Sigmoid colon (tissue), 7 donors: ENCODE measurements around the gene CLDN19. TPM values are rescaled to one million over a fixed set of nuclear protein-coding genes. Genes with fewer than 3 reads are reported as not detected.

Experiments used
- DNase-seq: peaks from one replicate; pipeline ENCODE4 v3.0.0-alpha.2; 2019
- H3K27ac ChIP-seq, 4 donors: fragments of 200-600 bp; sonication (generic); one replicate each; pipeline ENCODE4 v1.5.1; 2016 to 2019; ENCODE audit warnings: mild to moderate bottlenecking in 1 of 4
- H3K27me3 ChIP-seq, 3 donors: fragments of 200-600 bp; sonication (generic); one replicate each; pipeline ENCODE4 v1.5.1; 2019; ENCODE audit warnings: mild to moderate bottlenecking in 1 of 3
- H3K36me3 ChIP-seq, 4 donors: fragments of 200-600 bp; sonication (generic); one replicate each; pipeline ENCODE4 v1.5.1; 2016 to 2019
- H3K4me1 ChIP-seq, 4 donors: fragments of 200-600 bp; sonication (generic); one replicate each; pipeline ENCODE4 v1.5.1; 2017 to 2019
- H3K4me3 ChIP-seq, 4 donors: fragments of 200-600 bp; sonication (generic); one replicate each; pipeline ENCODE4 v1.5.1; 2017 to 2019; ENCODE audit warnings: mild to moderate bottlenecking in 2 of 4, moderate library complexity in 1 of 4
- H3K9me3 ChIP-seq, 4 donors: fragments of 200-600 bp in 3 of 4; sonication (generic) in 3 of 4; one replicate each; pipeline versions ENCODE4 v1.5.1 to v1.6.1; 2013 to 2019
- CTCF ChIP-seq, 4 experiments: fragments of 450-650 bp in 3 of 4; fragments of 200-600 bp in 1 of 4; IDR thresholded peaks; one replicate each; pipeline ENCODE4 v1.5.1; 2016 to 2019; ENCODE audit warnings: antibody characterized with exemption in 4 of 4, mild to moderate bottlenecking in 3 of 4, moderate library complexity in 2 of 4
- EP300 ChIP-seq, 4 donors: sonication (generic); formaldehyde crosslinking; IDR thresholded peaks; one replicate each; pipeline ENCODE4 v1.6.1; 2017; ENCODE audit warnings: antibody characterized with exemption in 4 of 4
- POLR2A ChIP-seq, 2 donors: fragments of 450-650 bp; IDR thresholded peaks; one replicate each; pipeline ENCODE4 v1.6.1; 2016; ENCODE audit warnings: antibody characterized with exemption in 2 of 2, mild to moderate bottlenecking in 2 of 2, moderate library complexity in 2 of 2
- POLR2AphosphoS5 ChIP-seq, 4 donors: sonication (generic); formaldehyde crosslinking; IDR thresholded peaks; one replicate each; pipeline ENCODE4 v1.6.1; 2017; ENCODE audit warnings: antibody characterized with exemption in 4 of 4
- WGBS, 2 donors: extraction: QIAGEN DNeasy Blood & Tissue Kit; methylation state at CpG; one replicate each; pipeline ENCODE4 v1.1.7; 2013; 5-methylcytosine and 5-hydroxymethylcytosine counted together
- intact Hi-C: fragments of 100-400 bp; cut with DNase I; formaldehyde crosslinking; loops from one replicate; pipeline ENCODE4 v1.15.1; 2023
- polyA plus RNA-seq, 3 donors: library from polyadenylated mRNA; stranded (reverse); fragments of 200-250 nt; gene quantifications; one replicate each; pipeline ENCODE4 v1.2.3, GENCODE V29; 2013
- total RNA-seq, 4 donors: library from RNA; depleted of rRNA; stranded (reverse); fragments of >200 nt; gene quantifications; one replicate each; pipeline ENCODE4 v1.1.0, GENCODE V29; 2016
- donor health status: healthy with polysubstance abuse.
- donor health status: Bipolar disorder and iron deficiency.
- donor health status: healthy.

Gene CLDN19
- total and polyA plus RNA-seq, 7 donors = 0.03 TPM; not detected in 6

- H3K36me3 ChIP-seq = peaks cover 0 to 18% (median 6%) of the 10 kb centered on the region in 4 donors
- H3K27ac ChIP-seq = no peak overlapping the region
- H3K4me3 ChIP-seq = no peak overlapping the region
- no peaks in the 10 kb centered on the region for H3K27me3 ChIP-seq
- intact Hi-C loops = loop anchor here (10.0 kb wide), 1 partner anchor 167 kb away; no protein-coding TSS in a partner anchor
- TF ChIP-seq POLR2A (IDR thresholded peaks at IDR 0.05) = no peak
- no peak for TF ChIP-seq POLR2AphosphoS5 (IDR thresholded peaks at IDR 0.05)
- no peak for TF ChIP-seq EP300 (IDR thresholded peaks at IDR 0.05)
- no peak for TF ChIP-seq CTCF (IDR thresholded peaks at IDR 0.05)
- DNase-seq = no peak
- 92 to 95% methylated on average over 8 of the region's 8 CpGs for WGBS, 2 donors
- H3K4me1 ChIP-seq = no peaks in the 10 kb centered on the region
- no peaks in the 10 kb centered on the region for H3K9me3 ChIP-seq
Observed at GRCh38 chr1:42742141-42742540, 2.1 kb upstream of the CLDN19 start.

GRCh38 chr1:42741706-42742105 lies 1.7 kb upstream of the CLDN19 start:
- no peak overlapping the region for H3K27ac ChIP-seq
- intact Hi-C loops = loop anchor here (10.0 kb wide), 1 partner anchor 167 kb away; no protein-coding TSS in a partner anchor

GRCh38 chr1:42740851-42741580 lies 980 bp upstream of the CLDN19 start:
- 84 to 86% methylated on average over 19 of the region's 19 CpGs for WGBS, 2 donors
- DNase-seq = no peak
- TF ChIP-seq POLR2A (IDR thresholded peaks at IDR 0.05) (no peak), EP300 (IDR thresholded peaks at IDR 0.05) (no peak), POLR2AphosphoS5 (IDR thresholded peaks at IDR 0.05) (no peak), CTCF (IDR thresholded peaks at IDR 0.05) (no peak)
- intact Hi-C loops = loop anchor here (10.0 kb wide), 1 partner anchor 166 kb away; no protein-coding TSS in a partner anchor
- Histone ChIP-seq H3K27me3 (no peaks in the 10 kb centered on the region), H3K4me1 (no peaks in the 10 kb centered on the region), H3K9me3 (no peaks in the 10 kb centered on the region), H3K36me3 (peaks cover 0 to 7% (median 2%) of the 10 kb centered on the region in 4 donors), H3K4me3 (no peak overlapping the region), H3K27ac (no peak overlapping the region)

More at GRCh38 chr1:42741706-42742105, 1.7 kb upstream of the CLDN19 start:
- H3K4me1 ChIP-seq = no peaks in the 10 kb centered on the region
- no peaks in the 10 kb centered on the region for H3K9me3 ChIP-seq
- H3K27me3 ChIP-seq = no peaks in the 10 kb centered on the region
- H3K4me3 ChIP-seq = no peak overlapping the region
- WGBS, 2 donors = 91 to 93% methylated on average over 4 of the region's 4 CpGs
- TF ChIP-seq EP300 (IDR thresholded peaks at IDR 0.05) = no peak
- no peak for TF ChIP-seq POLR2A (IDR thresholded peaks at IDR 0.05)
- TF ChIP-seq POLR2AphosphoS5 (IDR thresholded peaks at IDR 0.05) = no peak
- no peak for DNase-seq
- H3K36me3 ChIP-seq = peaks cover 0 to 14% (median 6%) of the 10 kb centered on the region in 4 donors

- Histone ChIP-seq H3K4me1 (no peaks in the 10 kb centered on the region), H3K4me3 (no peak overlapping the region), H3K36me3 (no peaks in the 10 kb centered on the region), H3K9me3 (no peaks in the 10 kb centered on the region), H3K27ac (no peak overlapping the region), H3K27me3 (no peaks in the 10 kb centered on the region)
- no peak for TF ChIP-seq CTCF (IDR thresholded peaks at IDR 0.05)
- no peak for TF ChIP-seq EP300 (IDR thresholded peaks at IDR 0.05)
- TF ChIP-seq POLR2A (IDR thresholded peaks at IDR 0.05) = no peak
- TF ChIP-seq POLR2AphosphoS5 (IDR thresholded peaks at IDR 0.05) = no peak
- intact Hi-C loops = no loop called here
- DNase-seq = no peak
- WGBS, 2 donors = 87 to 93% methylated on average over 8 of the region's 8 CpGs
Observed at GRCh38 chr1:42738678-42739226, 1.3 kb downstream of the CLDN19 start.

GRCh38 chr1:42737986-42738677 lies 1.9 kb downstream of the CLDN19 start:
- intact Hi-C loops = no loop called here
- Histone ChIP-seq H3K4me1 (no peaks in the 10 kb centered on the region), H3K9me3 (no peaks in the 10 kb centered on the region), H3K27me3 (no peaks in the 10 kb centered on the region), H3K27ac (no peak overlapping the region), H3K4me3 (no peak overlapping the region), H3K36me3 (no peaks in the 10 kb centered on the region)
- no peak for TF ChIP-seq EP300 (IDR thresholded peaks at IDR 0.05)
- no peak for TF ChIP-seq CTCF (IDR thresholded peaks at IDR 0.05)
- TF ChIP-seq POLR2AphosphoS5 (IDR thresholded peaks at IDR 0.05) = no peak
- no peak for TF ChIP-seq POLR2A (IDR thresholded peaks at IDR 0.05)
- DNase-seq = no peak
- WGBS, 2 donors = 92 to 93% methylated on average over 21 of the region's 21 CpGs
